GM12878 (cell line): ENCODE measurements around the gene RAD23B. TPM values are rescaled to one million over a fixed set of nuclear protein-coding genes. Genes with fewer than 3 reads are reported as not detected.

Experiments used
- BMI1 ChIP-seq: fragments of 450-650 bp; IDR thresholded peaks from 2 replicates; pipeline ENCODE4 v1.6.1; 2016; ENCODE audit warnings: mild to moderate bottlenecking, moderate library complexity, borderline replicate concordance
- CHD2 ChIP-seq: IDR thresholded peaks from 2 replicates; pipeline ENCODE4 v1.6.1; 2011; ENCODE audit warnings: low read depth, low read length, improper control_type of control experiment, borderline replicate concordance
- ESRRA ChIP-seq: IDR thresholded peaks from 2 replicates; pipeline ENCODE4 v1.6.1; 2012; ENCODE audit warnings: mild to moderate bottlenecking, low read length, improper control_type of control experiment
- EZH2 ChIP-seq: IDR thresholded peaks from 2 replicates; pipeline ENCODE4 v1.6.1; 2012; ENCODE audit warnings: low read depth, mild to moderate bottlenecking, control low read depth, inconsistent platforms, low read length, borderline replicate concordance; ENCODE audit not compliant: control insufficient read depth
- HSF1 ChIP-seq: fragments of 150-350 bp; IDR thresholded peaks from 2 replicates; pipeline ENCODE4 v1.6.1; 2014; ENCODE audit warnings: mild to moderate bottlenecking, low read depth, low read length
- MAX ChIP-seq: IDR thresholded peaks from 2 replicates; pipeline ENCODE4 v1.6.1; 2012; ENCODE audit warnings: low read depth, low read length, improper control_type of control experiment
- MTA2 ChIP-seq: fragments of 450-650 bp; IDR thresholded peaks from 2 replicates; pipeline ENCODE4 v1.6.1; 2016; ENCODE audit warnings: low read depth, mild to moderate bottlenecking, moderate library complexity
- NFIC ChIP-seq: IDR thresholded peaks from 2 replicates; pipeline ENCODE4 v1.6.1; 2012; ENCODE audit warnings: low read depth, mild to moderate bottlenecking, inconsistent platforms, low read length, moderate library complexity
- NR2F1 ChIP-seq: fragments of 450-650 bp; conservative IDR thresholded peaks from 2 replicates; pipeline ENCODE4 v1.6.1; 2017; ENCODE audit warnings: mild to moderate bottlenecking
- POLR2AphosphoS5 ChIP-seq: IDR thresholded peaks from 2 replicates; pipeline ENCODE4 v1.6.1; 2011; ENCODE audit warnings: mild to moderate bottlenecking, low read length, inconsistent platforms
- SPI1 ChIP-seq: IDR thresholded peaks from 2 replicates; pipeline ENCODE4 v1.6.1; 2011; ENCODE audit warnings: low read depth, mild to moderate bottlenecking, low read length, moderate library complexity, borderline replicate concordance; ENCODE audit not compliant: insufficient read depth
- SREBF1 ChIP-seq: IDR thresholded peaks from 2 replicates; pipeline ENCODE4 v1.6.1; 2012; ENCODE audit warnings: mild to moderate bottlenecking, low read length
- SRF ChIP-seq, 2 experiments: IDR thresholded peaks; 2 replicates each; pipeline ENCODE4 v1.6.1; 2011; ENCODE audit warnings: low read depth in 2 of 2, low read length in 2 of 2, mild to moderate bottlenecking in 1 of 2, moderate library complexity in 1 of 2
- TCF12 ChIP-seq: IDR thresholded peaks from 2 replicates; pipeline ENCODE4 v1.6.1; 2011; ENCODE audit warnings: low read depth, mild to moderate bottlenecking, low read length
- ZNF274 ChIP-seq: IDR thresholded peaks from one replicate; pipeline ENCODE4 v1.8.0; 2011; ENCODE audit not compliant: insufficient read length, insufficient read depth
- ZNF384 ChIP-seq: IDR thresholded peaks from 2 replicates; pipeline ENCODE4 v1.6.1; 2012; ENCODE audit warnings: low read depth, mild to moderate bottlenecking, low read length, improper control_type of control experiment, borderline replicate concordance
- polyA plus RNA-seq, 11 experiments: library from polyadenylated mRNA; depleted of rRNA in 4 of 11; unstranded in 6 of 11; stranded (reverse) in 5 of 11; fragments of >200 nt; fragmentation: Nextera tagmentation in 4 of 11; fragmentation: Illumina TruSeq in 1 of 11; extraction: Ambion mirVana in 4 of 11; extraction: Trizol in 1 of 11; gene quantifications; 1 replicate in 1 of 11; 2 replicates in 10 of 11; pipeline versions ENCODE4 v1.2.1 to v1.2.3, GENCODE V29; 2011 to 2016; ENCODE audit warnings: inconsistent platforms in 2 of 11, missing spikeins in 2 of 11, low read depth in 1 of 11
- total RNA-seq, 4 experiments: library from RNA; depleted of rRNA in 3 of 4; stranded (reverse); fragments of >200 nt in 3 of 4; fragmentation: Illumina TruSeq in 1 of 4; extraction: Trizol in 1 of 4; gene quantifications; 2 replicates each; pipeline versions ENCODE4 v1.2.1 to v1.2.3, GENCODE V29; 2013 to 2021
- TF ChIP-seq, protein P1 (sequence below): fragments of 450-650 bp; IDR thresholded peaks from 2 replicates; pipeline ENCODE4 v1.6.1; 2017; ENCODE audit warnings: mild to moderate bottlenecking
- TF ChIP-seq, protein P2 (sequence below): fragments of 450-650 bp; IDR thresholded peaks from 2 replicates; pipeline ENCODE4 v1.6.1; 2017; ENCODE audit warnings: low read depth, mild to moderate bottlenecking, moderate library complexity
- TF ChIP-seq, protein P3 (sequence below): fragments of 450-650 bp; IDR thresholded peaks from 2 replicates; pipeline ENCODE4 v1.6.1; 2018; ENCODE audit warnings: mild to moderate bottlenecking, low read depth, moderate library complexity; ENCODE audit not compliant: partially characterized antibody

The RAD23B gene
- total and polyA plus RNA-seq, 10 of the 15 experiments (the other 5 are each of a cell fraction or from before 2014, with no cell fraction given), result 10.3 to 256 (median 54.6) TPM

DNA sequence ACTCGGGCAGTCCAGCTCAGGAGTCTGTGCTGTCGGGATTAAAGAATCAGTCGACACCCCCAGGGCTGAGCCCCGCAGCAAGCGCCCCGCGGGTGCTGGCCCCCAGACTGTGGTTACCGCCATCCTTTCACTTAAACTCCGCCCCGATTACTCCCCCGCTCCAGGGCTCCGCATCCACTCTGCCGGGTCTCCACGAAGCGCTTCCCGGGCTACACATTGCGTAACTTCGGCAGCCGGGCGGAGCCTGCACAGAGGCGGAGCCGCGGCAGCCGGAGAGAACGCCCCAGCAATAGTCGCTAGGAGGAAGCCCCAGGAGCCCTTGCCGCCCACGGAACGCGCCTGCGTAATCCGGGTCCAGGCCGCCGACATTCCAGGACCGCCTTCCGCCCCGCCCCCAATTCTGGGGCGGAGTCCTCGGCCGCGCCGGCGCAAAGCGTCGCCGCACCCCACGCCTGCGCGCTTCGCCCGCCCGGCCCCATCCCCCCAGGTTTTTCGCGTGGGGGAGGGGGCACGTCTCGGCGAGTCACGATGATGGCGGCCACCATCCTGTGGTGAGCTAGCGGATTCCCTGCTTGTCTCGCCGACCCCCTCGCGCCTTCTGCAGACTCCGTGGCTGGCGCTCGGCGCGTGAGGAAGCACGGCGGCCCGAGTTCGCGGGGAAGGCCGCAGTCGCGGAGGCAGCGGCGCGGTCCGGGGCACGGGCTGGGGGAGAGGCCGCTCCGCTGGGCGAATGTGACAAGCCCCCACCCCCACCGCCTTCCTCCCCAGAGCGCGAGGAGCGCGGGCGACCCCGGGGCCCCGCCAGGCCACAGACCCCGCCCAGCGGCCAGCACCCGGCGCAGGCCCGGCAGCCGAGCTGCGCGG, at the start of gene RAD23B (continued):
- TF ChIP-seq ZNF384 (no peak), POLR2AphosphoS5 (peak; percentile 78), HSF1 (no peak), SRF (IDR thresholded peaks at IDR 0.05; ENCODE audit: low read depth in 2 of 2, low read length in 2 of 2) (no peak), MTA2 (no peak), SPI1 (no peak), SREBF1 (no peak), TCF12 (peak; percentile 77), CHD2 (peak; percentile 96), ZNF274 (no peak), NR2F1 (peak; percentile 86), ESRRA (no peak), BMI1 (no peak), MAX (no peak; the same call in 1 of the 2 replicates), NFIC (no peak), EZH2 (no peak)
- TF ChIP-seq, protein P1, sequence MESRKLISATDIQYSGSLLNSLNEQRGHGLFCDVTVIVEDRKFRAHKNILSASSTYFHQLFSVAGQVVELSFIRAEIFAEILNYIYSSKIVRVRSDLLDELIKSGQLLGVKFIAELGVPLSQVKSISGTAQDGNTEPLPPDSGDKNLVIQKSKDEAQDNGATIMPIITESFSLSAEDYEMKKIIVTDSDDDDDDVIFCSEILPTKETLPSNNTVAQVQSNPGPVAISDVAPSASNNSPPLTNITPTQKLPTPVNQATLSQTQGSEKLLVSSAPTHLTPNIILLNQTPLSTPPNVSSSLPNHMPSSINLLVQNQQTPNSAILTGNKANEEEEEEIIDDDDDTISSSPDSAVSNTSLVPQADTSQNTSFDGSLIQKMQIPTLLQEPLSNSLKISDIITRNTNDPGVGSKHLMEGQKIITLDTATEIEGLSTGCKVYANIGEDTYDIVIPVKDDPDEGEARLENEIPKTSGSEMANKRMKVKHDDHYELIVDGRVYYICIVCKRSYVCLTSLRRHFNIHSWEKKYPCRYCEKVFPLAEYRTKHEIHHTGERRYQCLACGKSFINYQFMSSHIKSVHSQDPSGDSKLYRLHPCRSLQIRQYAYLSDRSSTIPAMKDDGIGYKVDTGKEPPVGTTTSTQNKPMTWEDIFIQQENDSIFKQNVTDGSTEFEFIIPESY, result no peak
- TF ChIP-seq, protein P2, sequence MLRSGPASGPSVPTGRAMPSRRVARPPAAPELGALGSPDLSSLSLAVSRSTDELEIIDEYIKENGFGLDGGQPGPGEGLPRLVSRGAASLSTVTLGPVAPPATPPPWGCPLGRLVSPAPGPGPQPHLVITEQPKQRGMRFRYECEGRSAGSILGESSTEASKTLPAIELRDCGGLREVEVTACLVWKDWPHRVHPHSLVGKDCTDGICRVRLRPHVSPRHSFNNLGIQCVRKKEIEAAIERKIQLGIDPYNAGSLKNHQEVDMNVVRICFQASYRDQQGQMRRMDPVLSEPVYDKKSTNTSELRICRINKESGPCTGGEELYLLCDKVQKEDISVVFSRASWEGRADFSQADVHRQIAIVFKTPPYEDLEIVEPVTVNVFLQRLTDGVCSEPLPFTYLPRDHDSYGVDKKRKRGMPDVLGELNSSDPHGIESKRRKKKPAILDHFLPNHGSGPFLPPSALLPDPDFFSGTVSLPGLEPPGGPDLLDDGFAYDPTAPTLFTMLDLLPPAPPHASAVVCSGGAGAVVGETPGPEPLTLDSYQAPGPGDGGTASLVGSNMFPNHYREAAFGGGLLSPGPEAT, result 0 out of 2 replicates have a peak, but pooled peaks have one; percentile 49
- TF ChIP-seq, protein P3, sequence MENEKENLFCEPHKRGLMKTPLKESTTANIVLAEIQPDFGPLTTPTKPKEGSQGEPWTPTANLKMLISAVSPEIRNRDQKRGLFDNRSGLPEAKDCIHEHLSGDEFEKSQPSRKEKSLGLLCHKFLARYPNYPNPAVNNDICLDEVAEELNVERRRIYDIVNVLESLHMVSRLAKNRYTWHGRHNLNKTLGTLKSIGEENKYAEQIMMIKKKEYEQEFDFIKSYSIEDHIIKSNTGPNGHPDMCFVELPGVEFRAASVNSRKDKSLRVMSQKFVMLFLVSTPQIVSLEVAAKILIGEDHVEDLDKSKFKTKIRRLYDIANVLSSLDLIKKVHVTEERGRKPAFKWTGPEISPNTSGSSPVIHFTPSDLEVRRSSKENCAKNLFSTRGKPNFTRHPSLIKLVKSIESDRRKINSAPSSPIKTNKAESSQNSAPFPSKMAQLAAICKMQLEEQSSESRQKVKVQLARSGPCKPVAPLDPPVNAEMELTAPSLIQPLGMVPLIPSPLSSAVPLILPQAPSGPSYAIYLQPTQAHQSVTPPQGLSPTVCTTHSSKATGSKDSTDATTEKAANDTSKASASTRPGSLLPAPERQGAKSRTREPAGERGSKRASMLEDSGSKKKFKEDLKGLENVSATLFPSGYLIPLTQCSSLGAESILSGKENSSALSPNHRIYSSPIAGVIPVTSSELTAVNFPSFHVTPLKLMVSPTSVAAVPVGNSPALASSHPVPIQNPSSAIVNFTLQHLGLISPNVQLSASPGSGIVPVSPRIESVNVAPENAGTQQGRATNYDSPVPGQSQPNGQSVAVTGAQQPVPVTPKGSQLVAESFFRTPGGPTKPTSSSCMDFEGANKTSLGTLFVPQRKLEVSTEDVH, result no peak
